Putamen (tissue), 1 donor: ENCODE data around the gene CAPN3.
"Not testable (repeated sequence)": the region's sequence is repeated elsewhere in the genome, so short reads cannot be mapped to it uniquely, and the experiment has no call there.

Source experiments
- DNase-seq: peaks from one replicate; pipeline ENCODE4 v3.0.0-alpha.2; 2016; ENCODE audit warnings: low spot score

The CAPN3 gene

GRCh38 chr15:42359249-42359648 is at the start of gene CAPN3:
Gene CAPN3 (plus strand): TSS chr15:42359501. CDS start chr15:42359806, 305 bp downstream.
- no peak for DNase-seq

DNA sequence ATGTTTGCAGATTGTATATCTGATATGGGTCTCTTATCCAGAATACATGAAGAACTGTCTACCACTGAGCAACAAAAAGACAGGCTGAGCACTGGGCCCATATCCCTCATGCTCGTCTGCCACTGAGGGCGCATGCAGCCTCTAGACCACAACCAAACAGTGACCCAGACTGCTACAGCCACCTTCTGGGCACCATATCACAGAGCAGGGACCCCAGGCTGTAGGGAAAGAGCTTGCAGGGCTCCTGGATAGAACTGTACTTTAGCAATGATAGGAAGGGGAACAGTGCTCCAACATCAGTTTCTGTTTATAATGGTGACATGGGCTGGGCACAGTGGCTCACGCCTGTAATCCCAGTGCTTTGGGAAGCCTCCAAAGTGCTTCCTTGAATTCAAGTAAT is 45.8 kb upstream of the CAPN3 start:
- no peak for DNase-seq

GRCh38 chr15:42314818-42315217 is 44.5 kb upstream of the CAPN3 start:
- DNase-seq: no peak

- no peak for DNase-seq
These were observed 43.8 kb upstream of the CAPN3 start for GRCh38 chr15:42315521-42315920.

DNA sequence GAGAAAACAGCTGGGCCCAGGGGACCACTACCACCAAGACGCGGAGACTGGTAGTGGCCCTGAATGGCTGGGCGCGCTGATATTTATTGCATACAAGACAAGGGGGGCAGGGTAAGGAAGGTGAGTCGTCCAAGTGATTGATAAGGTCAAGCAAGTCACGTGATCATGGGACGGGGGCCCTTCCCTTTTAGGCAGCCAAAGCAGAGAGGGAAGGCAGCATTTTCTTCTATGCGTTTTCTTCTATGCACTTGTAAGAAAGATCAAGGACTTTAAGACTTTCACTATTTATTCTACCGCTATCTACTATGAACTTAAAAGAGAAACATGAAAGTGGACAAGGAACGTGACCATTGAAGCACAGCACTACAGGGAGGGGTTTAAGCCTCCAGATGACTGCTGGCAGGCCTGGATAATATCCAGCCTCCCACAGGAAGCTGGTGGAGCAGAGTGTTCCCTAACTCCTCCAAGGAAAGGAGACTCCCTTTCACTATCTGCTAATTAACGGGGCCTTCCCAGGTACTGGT is 43.0 kb upstream of the CAPN3 start:
- DNase-seq: not testable (repeated sequence)

GRCh38 chr15:42319206-42319605 is 40.1 kb upstream of the CAPN3 start:
- DNase-seq: no peak

DNA sequence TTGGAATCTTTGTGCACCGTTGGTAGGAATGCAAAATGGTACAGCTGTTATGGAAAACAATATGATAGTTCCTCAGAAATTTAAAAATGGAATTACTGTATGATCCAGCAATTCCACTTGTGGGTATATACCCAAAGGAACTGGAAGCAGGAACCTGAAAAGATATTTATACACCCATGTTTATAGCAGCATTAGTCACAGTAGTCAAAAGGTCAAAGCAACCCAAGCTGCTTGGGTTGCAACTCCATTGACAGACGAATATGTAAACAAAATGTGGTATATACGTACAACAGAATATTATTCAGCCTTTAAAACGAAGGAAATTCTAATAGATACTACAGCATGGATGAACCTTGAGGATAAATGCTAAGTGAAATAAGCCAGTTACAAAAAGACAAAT is 35.0 kb upstream of the CAPN3 start:
- no peak for DNase-seq

- DNase-seq: no peak
These were observed 30.1 kb upstream of the CAPN3 start for GRCh38 chr15:42329161-42329560.

DNA sequence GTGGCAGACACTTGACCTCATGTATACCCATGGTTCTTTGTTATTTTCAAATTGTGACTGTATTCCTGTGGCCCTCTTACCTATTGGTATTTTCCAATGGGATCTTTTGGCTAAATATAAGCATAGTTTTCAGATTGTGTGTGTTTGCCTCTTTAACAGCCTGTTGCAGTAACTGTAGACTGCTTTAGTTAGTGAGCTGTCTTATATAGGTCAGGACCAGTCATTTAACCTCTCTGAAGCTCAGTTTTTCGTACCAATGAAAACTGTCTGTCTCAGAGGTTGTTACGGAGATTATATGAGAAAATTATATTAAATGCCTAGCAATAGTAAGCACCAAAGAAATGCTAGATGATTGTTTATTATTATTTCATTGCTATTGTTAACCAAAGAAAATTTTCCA is 29.3 kb upstream of the CAPN3 start:
- no peak for DNase-seq

- no peak for DNase-seq
These were observed 28.1 kb upstream of the CAPN3 start for GRCh38 chr15:42331235-42331634.

GRCh38 chr15:42332331-42332730 is 27.0 kb upstream of the CAPN3 start:
- no peak for DNase-seq

DNA sequence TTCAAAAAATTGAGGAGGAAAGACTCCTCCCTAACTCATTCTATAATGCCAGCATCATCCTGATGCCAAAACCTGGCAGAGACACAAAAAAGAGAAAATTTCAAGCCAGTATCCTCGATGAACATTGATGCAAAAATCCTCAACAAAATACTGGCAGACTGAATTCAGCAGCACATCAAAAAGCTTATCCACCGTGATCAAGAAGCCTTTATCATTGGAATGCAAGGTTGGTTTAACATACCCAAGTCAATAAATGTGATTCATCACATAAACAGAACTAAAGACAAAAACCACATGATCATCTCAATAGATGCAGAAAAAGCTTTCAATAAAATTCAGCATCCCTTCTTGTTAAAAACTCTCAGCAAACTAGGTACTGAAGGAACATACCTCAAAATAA is 24.2 kb upstream of the CAPN3 start:
- no peak for DNase-seq

GRCh38 chr15:42336650-42337049 is 22.7 kb upstream of the CAPN3 start:
- not testable (repeated sequence) for DNase-seq

GRCh38 chr15:42337104-42337503 is 22.2 kb upstream of the CAPN3 start:
- DNase-seq: not testable (repeated sequence)

DNA sequence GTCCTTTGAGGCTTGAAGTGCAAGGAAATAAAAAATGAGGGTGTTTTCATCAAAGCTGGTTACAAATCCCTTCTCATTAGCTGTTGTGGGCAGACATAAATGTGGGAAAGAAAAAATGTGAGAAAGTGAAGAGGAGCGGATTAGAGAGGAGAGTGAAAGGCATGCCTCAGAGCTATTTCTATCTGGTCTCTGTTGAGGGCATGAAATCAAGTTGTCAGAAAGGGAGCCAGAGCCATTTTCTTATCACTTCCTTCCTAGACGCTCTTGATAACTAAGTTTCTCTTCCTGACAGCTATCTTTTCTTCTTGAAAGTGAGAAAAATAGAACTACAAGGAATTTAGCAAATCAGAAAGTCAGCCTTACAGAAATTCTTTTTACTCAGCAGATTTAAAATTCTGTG is 20.8 kb upstream of the CAPN3 start:
- DNase-seq: no peak

DNA sequence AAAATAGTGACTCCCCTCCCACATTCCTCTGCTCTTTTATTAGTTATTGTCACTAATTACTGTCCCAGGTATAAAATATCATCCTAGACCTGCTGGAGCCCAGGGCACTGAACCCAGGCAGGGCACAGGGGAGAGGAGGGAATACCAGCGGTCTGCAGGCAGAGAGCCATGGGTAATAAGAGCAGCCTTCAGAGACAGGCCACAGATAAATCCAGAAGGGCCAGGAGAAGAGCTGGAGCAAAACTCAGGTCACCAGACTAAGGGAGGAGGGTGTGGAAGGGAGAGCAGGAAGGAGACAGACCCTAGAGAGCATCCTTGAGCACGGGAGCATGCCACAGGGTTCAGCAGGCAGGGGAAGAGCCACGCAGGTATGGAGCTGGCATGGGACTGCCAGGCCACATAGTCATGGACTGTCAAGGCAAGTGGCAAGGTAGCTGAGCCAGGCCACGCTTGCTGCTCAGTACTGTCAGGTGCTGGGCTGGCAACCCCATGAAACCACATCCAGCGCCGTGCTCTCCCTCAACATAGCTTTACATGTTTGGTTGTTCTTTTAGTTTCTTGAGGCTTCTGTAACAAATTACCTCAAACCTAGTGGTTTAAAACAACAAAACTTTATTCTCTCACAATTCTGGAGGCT is 15.6 kb upstream of the CAPN3 start:
- no peak for DNase-seq

- no peak for DNase-seq
These were observed 14.5 kb upstream of the CAPN3 start for GRCh38 chr15:42344763-42345162.

DNA sequence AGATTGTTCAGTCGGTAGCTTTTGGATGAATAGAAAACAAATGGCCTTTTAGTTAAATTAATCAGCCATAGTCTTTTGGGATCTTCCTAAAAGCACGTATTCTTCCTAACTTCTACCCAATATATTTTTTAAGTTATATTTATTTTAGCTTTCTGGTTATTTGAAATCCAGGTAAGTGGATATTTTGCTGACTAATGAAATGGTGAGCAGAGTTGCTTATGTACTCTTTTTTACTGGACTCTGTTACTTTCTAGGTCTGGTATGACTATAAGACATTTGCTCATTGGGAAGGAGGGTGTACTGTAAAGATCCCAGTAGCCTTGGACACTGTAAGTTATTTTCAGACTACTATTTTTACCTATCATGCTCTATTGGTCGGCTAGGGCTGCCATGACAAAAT is 13.8 kb upstream of the CAPN3 start:
- no peak for DNase-seq

- DNase-seq: no peak
These were observed 11.2 kb upstream of the CAPN3 start for GRCh38 chr15:42348083-42348482.

- DNase-seq: no peak
These were observed 10.1 kb upstream of the CAPN3 start for GRCh38 chr15:42349186-42349585.

DNA sequence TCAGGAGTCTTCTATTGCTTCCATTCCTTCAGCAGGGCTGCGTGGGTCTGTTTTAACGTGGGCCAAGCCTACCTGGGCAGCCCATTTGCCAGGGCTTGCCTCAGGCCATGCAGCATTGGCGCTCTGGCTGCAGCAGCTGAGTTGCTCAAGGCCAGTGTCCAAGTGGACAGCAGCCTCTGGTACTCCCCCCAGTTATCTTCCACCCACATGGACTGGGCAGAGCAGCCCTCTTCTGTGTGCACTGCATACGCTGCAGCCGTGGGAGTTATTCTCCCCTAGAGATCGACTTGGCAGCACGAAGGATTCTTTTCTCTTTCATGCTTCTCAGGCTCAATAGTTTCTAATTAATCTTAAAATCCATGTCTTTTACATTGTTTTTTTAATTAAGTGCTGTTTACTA is 6.9 kb upstream of the CAPN3 start:
- no peak for DNase-seq

DNA sequence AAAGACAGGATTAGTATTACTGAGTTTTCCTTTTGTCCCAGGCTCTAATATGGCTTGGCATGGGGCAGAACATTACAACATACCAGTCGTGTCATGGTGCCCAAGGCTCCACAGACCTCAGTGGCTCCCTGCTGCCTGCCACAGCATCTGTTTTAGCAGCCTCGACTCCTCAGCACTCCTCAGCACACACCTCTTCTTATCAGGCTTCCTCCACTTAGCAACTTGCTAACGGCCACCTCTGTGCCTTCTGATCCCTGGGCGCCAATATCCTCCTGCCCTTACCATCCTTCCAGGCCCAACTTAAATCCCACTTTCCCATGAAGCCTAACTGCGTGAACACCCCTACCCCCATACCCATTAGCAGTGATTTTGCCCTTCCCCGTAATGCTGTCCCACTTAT is 6.2 kb upstream of the CAPN3 start:
- DNase-seq: no peak

DNA sequence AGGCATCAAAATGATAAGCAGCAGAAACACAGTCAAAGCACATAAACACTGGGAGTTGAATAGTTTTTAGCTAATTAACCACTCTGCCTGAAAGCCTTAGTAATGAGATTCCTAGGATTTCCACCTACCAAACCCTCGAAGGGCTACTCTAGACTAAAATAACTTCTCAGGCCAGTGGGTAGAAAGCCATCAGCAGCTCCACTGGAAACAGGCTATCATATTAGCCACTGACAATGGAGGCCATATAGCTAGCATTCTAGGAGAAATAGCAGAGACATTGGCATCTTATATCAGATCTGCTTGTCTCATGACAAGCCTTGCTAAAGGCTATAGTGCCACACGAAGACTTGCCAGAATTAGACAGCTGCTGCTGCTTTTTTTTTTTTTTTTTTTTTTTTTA is 4.5 kb upstream of the CAPN3 start:
- DNase-seq: no peak

DNA sequence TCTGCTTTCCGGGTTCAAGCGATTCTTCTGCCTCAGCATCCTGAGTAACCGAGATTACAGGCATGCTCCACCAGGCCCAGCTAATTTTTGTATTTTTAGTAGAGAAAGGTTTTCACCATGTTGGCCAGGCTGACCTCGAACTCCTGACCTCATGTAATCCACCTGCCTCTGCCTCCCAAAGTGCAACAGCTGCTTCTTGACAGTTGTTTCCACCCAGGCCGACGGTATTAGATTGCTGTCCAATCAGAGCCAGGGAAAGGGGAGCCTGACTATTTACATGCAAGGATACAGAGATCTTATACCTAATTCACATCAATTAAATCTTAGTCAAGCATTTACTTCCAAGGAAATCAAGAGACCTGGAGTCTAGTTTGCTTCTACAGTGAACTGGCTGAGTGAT is 4.0 kb upstream of the CAPN3 start:
- DNase-seq: no peak
